GM18520 (cell line): ENCODE results near the gene ERP44.

ENCODE experiments used
- ATAC-seq: cut with Tn5 transposase; IDR thresholded peaks from one replicate; pipeline ENCODE4 v1.9.1; 2021; ENCODE audit not compliant: unreplicated experiment

The ERP44 gene

DNA sequence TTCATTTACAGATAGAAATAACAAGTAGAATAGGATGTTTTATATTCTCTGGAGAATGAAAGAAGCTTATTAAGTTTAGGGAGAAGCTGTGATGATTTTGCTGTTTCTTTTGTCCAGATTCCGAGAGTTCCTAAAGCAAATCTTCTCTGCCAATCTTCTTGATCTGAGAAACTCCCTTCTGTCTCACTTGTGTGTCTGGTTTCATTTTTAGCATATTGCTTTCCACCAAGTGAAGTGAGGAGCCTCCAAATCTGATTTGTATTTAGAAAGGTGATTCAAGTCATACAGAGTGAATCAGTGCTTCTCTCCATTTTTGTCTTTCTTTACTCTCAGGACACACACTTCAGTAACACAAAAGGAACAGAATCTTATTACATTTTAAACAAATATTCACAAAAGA, 144.0 kb downstream of the ERP44 start:
- ATAC-seq: no peak

DNA sequence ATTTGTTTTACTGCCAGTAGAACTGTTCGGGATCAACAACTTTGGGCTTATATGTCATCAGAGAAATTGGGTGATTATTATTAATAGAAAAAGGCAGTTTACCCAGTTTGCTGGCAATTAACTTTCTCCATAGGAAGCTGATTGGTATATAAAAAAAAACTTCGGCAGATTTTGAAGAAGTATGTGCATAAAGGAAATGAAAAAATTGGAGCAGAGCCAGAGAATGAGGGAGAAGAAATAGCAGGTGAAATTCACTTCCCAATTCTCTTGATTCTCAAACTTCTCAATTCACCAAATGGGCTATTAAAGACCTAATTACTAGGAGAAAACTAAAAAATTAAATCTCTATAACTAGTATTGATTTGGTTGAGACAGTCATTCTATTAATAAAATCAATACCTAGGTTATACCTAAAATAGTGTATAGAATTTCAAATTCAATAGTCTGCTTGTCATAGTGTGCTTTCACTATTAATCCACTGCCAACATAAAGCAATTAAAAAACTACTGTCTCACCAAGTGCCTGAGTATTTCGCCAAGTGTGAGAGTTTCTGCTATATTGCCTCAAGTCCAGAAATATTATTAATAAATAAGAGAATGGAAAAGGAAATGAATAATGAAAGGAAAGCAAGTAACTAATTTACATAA, 144.8 kb downstream of the ERP44 start:
- ATAC-seq: no peak

DNA sequence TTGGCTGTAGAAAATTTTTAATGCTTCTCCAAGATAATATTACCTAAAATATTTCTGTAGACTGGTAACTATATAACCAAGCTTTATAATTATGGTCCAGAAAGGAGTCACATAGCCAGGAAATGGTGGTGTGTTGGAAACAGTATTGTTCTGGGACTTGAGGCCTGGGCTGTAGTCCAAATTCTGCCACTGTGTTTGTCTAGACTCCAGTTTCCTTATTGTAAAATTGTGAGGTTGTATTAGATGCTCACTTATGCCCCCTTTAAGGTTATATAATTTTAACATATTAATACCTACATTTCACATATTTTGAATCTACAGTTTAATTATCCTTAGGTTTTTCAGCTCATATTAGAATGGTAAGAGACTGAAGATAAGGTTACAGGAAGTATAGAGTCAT, 149.9 kb downstream of the ERP44 start:
- no peak for ATAC-seq

DNA sequence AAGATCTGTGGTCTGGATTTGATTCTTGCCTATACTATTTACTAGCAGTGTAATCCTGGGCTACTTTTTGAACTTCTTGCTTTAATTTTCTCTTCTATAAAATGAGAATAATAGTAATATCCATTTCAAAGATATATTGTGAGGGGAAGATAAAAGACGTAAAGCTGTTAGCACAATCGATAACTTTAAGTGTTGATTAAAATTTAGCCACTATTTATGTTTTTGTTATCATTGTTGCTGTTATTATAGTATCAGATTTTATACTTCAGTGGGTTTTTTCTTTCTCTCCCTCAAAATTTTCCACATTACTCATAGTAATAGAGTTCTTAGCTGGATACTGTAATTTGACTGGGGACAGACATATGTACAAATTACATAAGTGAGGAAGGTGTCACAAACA, 150.3 kb downstream of the ERP44 start:
- no peak for ATAC-seq

DNA sequence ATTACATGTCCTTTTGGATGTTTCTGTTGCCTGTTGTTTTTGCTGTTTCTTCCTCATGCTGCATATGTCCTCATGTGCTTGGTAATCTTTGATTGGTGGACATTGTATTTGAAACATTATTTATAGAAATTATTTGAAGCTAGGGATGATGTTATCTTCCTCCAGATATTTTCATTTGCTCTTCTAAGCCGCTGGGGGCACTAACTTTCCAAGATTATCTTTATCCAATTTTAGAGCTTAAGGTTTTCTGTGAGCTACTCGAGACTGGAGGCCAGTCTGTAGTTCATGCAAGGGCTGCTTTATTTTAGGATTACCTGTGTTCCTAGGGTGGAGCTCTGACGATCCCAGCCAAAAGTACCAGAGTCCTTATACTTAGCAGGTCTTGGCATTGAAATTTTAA, 151.4 kb downstream of the ERP44 start:
- ATAC-seq: no peak

DNA sequence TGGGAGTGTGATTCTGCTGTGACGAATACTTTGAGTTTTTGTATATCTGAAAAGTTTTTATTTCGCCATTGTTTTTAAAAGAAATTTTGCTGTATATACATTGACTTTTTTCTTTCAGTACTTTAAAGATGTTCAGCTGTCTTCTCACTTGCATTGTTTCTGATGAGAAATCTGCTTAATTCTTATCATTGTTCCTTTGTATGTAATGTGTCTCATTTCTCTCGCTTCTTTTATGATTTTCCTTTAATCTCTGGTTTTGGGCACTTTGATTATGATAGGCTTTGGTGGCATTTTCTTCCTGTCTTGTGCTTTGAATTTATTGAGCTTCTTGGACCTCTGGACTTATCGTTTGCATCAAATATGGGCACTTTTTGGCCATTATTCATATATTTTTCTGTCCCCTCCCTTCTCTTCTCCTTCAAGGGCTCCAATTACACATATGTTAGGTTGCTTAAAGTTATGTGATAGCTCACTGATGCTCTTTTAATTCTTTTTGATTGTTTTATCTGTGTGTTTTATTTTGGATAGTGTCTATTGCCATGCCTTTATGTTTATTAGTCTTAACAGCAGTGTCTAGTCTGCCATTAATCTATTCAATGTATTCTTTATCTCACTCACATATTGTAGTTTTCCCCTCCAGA, 161.7 kb downstream of the ERP44 start:
- ATAC-seq: no peak

DNA sequence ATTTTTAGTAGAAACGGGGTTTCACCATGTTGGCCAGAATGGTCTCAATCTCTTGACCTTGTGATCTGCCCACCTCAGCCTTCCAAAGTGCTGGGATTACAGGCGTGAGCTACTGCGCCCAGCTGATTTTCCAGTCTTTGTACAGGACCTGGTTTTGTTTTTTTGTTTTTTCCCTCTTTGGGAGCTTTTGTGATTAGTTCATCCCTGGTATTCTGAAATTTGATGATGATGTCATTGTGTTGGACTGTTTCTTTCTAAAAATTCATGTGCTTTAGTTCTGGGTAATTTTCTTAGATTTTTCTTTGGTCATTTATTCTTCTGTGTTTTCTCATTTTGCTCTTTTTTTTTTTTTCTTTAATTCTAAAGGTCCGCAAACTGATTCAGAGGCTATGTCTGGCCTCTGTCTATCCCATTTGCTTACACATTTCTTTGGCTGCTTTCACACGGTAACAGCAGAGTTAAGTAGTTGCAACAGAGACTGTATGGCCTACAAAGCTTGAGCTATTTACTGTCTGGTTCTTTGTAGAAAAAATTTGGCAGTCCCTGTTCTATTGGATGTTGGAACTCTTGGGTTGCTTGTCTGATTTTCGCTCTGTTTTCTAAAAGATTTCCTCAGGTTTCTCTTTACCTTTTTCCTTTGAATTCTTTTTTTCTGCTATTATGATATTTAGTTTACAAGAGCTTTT, 167.5 kb downstream of the ERP44 start:
- no peak for ATAC-seq

DNA sequence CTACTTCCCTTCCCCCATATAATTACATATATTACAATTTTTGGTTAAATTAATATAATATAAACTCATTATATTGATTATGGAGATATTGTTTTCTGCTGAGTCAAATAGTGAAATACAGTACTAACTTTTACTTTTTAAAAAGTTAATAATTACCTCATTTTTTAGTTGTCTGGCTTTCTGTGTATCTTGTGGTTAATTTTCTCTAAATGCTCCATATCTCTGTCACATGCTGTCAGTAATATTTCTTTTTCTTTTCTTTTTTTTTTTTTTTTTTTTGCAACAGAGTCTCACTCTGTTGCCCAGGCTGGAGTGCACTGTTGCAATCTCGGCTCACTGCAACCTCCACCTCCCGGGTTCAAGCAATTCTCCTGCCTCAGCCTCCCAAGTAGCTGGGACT, 169.1 kb downstream of the ERP44 start:
- no peak for ATAC-seq
